ENCODE measurements around the gene TMPRSS3.

The TMPRSS3 gene

GRCh38 chr21:42384989-42385388 is 10.9 kb downstream of the TMPRSS3 start:
- ATAC-seq, result no peak
- TF ChIP-seq RARB (CRISPR knock-in tag; IDR thresholded peaks at IDR 0.05) (no peak), OSR1 (CRISPR knock-in tag; IDR thresholded peaks at IDR 0.05) (no peak), ARNTL (CRISPR knock-in tag; IDR thresholded peaks at IDR 0.05; ENCODE audit: borderline replicate concordance, low read depth) (no peak), BACH2 (CRISPR knock-in tag; IDR thresholded peaks at IDR 0.05; ENCODE audit: borderline replicate concordance) (no peak), GLIS3 (CRISPR knock-in tag; IDR thresholded peaks at IDR 0.05) (no peak), ZFP3 (CRISPR knock-in tag; IDR thresholded peaks at IDR 0.05) (no peak), PPARA (CRISPR knock-in tag; IDR thresholded peaks at IDR 0.05; ENCODE audit: borderline replicate concordance) (no peak), CSDC2 (CRISPR knock-in tag; IDR thresholded peaks at IDR 0.05) (no peak), TCF4 (CRISPR knock-in tag; IDR thresholded peaks at IDR 0.05; ENCODE audit: borderline replicate concordance) (no peak), ZNF8 (CRISPR knock-in tag; IDR thresholded peaks at IDR 0.05) (no peak), TOX (CRISPR knock-in tag; IDR thresholded peaks at IDR 0.05; ENCODE audit: borderline replicate concordance) (no peak), SNAI2 (CRISPR knock-in tag; IDR thresholded peaks at IDR 0.05) (no peak), ISL1 (CRISPR knock-in tag; IDR thresholded peaks at IDR 0.05) (no peak), POU6F1 (CRISPR knock-in tag; IDR thresholded peaks at IDR 0.05; ENCODE audit: borderline replicate concordance, low read depth) (no peak), ESRRG (CRISPR knock-in tag; IDR thresholded peaks at IDR 0.05) (no peak), ZNF565 (CRISPR knock-in tag; conservative IDR thresholded peaks at IDR 0.05; ENCODE audit: low read depth) (no peak)
- TF ChIP-seq, protein P1, sequence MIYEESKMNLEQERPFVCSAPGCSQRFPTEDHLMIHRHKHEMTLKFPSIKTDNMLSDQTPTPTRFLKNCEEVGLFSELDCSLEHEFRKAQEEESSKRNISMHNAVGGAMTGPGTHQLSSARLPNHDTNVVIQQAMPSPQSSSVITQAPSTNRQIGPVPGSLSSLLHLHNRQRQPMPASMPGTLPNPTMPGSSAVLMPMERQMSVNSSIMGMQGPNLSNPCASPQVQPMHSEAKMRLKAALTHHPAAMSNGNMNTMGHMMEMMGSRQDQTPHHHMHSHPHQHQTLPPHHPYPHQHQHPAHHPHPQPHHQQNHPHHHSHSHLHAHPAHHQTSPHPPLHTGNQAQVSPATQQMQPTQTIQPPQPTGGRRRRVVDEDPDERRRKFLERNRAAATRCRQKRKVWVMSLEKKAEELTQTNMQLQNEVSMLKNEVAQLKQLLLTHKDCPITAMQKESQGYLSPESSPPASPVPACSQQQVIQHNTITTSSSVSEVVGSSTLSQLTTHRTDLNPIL (CRISPR knock-in tag; IDR thresholded peaks at IDR 0.05; ENCODE audit: low read depth), result no peak
- TF ChIP-seq, protein P2, sequence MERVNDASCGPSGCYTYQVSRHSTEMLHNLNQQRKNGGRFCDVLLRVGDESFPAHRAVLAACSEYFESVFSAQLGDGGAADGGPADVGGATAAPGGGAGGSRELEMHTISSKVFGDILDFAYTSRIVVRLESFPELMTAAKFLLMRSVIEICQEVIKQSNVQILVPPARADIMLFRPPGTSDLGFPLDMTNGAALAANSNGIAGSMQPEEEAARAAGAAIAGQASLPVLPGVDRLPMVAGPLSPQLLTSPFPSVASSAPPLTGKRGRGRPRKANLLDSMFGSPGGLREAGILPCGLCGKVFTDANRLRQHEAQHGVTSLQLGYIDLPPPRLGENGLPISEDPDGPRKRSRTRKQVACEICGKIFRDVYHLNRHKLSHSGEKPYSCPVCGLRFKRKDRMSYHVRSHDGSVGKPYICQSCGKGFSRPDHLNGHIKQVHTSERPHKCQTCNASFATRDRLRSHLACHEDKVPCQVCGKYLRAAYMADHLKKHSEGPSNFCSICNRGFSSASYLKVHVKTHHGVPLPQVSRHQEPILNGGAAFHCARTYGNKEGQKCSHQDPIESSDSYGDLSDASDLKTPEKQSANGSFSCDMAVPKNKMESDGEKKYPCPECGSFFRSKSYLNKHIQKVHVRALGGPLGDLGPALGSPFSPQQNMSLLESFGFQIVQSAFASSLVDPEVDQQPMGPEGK (CRISPR knock-in tag; IDR thresholded peaks at IDR 0.05; ENCODE audit: borderline replicate concordance), result no peak
- TF ChIP-seq, protein P3, sequence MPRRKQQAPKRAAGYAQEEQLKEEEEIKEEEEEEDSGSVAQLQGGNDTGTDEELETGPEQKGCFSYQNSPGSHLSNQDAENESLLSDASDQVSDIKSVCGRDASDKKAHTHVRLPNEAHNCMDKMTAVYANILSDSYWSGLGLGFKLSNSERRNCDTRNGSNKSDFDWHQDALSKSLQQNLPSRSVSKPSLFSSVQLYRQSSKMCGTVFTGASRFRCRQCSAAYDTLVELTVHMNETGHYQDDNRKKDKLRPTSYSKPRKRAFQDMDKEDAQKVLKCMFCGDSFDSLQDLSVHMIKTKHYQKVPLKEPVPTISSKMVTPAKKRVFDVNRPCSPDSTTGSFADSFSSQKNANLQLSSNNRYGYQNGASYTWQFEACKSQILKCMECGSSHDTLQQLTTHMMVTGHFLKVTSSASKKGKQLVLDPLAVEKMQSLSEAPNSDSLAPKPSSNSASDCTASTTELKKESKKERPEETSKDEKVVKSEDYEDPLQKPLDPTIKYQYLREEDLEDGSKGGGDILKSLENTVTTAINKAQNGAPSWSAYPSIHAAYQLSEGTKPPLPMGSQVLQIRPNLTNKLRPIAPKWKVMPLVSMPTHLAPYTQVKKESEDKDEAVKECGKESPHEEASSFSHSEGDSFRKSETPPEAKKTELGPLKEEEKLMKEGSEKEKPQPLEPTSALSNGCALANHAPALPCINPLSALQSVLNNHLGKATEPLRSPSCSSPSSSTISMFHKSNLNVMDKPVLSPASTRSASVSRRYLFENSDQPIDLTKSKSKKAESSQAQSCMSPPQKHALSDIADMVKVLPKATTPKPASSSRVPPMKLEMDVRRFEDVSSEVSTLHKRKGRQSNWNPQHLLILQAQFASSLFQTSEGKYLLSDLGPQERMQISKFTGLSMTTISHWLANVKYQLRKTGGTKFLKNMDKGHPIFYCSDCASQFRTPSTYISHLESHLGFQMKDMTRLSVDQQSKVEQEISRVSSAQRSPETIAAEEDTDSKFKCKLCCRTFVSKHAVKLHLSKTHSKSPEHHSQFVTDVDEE (CRISPR knock-in tag; IDR thresholded peaks at IDR 0.05), result no peak

DNA sequence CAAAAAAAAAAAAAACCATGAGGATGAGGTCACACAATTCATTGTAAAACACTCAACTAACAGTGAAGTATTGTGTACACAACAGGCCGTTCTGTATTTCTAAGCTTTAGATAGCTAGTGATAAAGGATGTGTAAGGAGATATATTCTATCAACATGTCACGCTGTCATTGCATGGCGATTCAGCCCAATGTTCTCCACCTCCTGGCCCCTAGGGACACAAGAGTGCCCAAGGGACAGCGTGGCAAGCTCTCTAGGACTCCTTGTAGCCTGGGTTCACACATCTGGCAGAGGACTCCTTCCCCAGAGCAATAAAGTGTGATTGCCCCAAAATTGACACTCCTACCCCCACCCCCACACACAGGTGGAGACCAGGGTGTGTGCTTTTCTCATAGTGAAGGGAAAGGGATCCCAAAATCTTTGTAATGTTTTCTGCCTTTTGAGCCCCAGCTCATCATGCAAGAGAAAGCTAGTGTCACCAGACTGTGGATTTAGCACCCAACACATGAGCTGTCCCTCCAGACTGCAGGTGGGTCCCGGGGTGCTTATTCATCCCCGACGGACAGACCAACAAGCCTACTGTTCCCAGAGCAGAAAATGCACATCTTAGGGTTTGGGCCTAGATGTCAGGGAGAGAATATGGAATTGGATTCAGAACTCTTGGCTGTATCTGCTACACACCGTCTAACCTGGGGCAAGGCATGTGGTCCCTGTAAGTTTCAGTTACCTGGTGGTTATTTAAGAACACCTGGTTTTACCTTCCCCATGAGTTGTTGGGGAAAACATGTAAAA is 11.5 kb downstream of the TMPRSS3 start:
- ATAC-seq, result no peak
- TF ChIP-seq TCF4 (CRISPR knock-in tag; IDR thresholded peaks at IDR 0.05; ENCODE audit: borderline replicate concordance), result no peak

GRCh38 chr21:42383331-42383730 is 12.5 kb downstream of the TMPRSS3 start:
- TF ChIP-seq BACH2 (CRISPR knock-in tag; IDR thresholded peaks at IDR 0.05; ENCODE audit: borderline replicate concordance) (no peak), ZC3H10 (CRISPR knock-in tag; IDR thresholded peaks at IDR 0.05) (no peak), ZNF565 (CRISPR knock-in tag; conservative IDR thresholded peaks at IDR 0.05; ENCODE audit: low read depth) (no peak), SNAI2 (CRISPR knock-in tag; IDR thresholded peaks at IDR 0.05) (no peak), TCF4 (CRISPR knock-in tag; IDR thresholded peaks at IDR 0.05; ENCODE audit: borderline replicate concordance) (no peak), GLIS3 (CRISPR knock-in tag; IDR thresholded peaks at IDR 0.05) (no peak), ISL1 (CRISPR knock-in tag; IDR thresholded peaks at IDR 0.05) (no peak), CSDC2 (CRISPR knock-in tag; IDR thresholded peaks at IDR 0.05) (no peak)
- TF ChIP-seq, protein P2 (CRISPR knock-in tag; IDR thresholded peaks at IDR 0.05; ENCODE audit: borderline replicate concordance), result no peak
- TF ChIP-seq, protein P1 (CRISPR knock-in tag; IDR thresholded peaks at IDR 0.05; ENCODE audit: low read depth), result no peak
- ATAC-seq, result no peak
